GM23338 (cell line): ENCODE results near the gene IFNLR1. TPM values are rescaled to one million over a fixed set of nuclear protein-coding genes. Genes with fewer than 3 reads are reported as not detected.

Experiments
- ATAC-seq: fragments of 200-7000 bp; cut with Tn5 transposase; 3 replicates; pipeline ENCODE4 v1.9.1; 2020
- DNase-seq: peaks from one replicate; pipeline ENCODE4 v3.0.0-alpha.2; 2015; ENCODE audit warnings: low spot score
- H2AFZ ChIP-seq: fragments of 200-600 bp; sonication (generic); 2 replicates; pipeline ENCODE4 v1.8.0; 2016; ENCODE audit warnings: antibody characterized with exemption, mild to moderate bottlenecking, moderate library complexity
- H3F3A ChIP-seq: fragments of 200-600 bp; sonication (generic); replicated peaks from 2 replicates; pipeline ENCODE4 v1.8.0; 2017; ENCODE audit warnings: antibody characterized with exemption, mixed run types, low read depth
- H3K27ac ChIP-seq: fragments of 200-600 bp; sonication (generic); 2 replicates; pipeline ENCODE4 v1.6.1; 2016; ENCODE audit warnings: low read depth
- H3K27me3 ChIP-seq: fragments of 200-600 bp; sonication (generic); 2 replicates; pipeline ENCODE4 v1.8.0; 2016; ENCODE audit warnings: mild to moderate bottlenecking, mixed run types, moderate library complexity; ENCODE audit not compliant: insufficient read depth
- H3K36me3 ChIP-seq: fragments of 200-600 bp; sonication (generic); 2 replicates; pipeline ENCODE4 v1.8.0; 2016; ENCODE audit warnings: mild to moderate bottlenecking; ENCODE audit not compliant: insufficient read depth
- H3K4me1 ChIP-seq: fragments of 200-600 bp; sonication (generic); 2 replicates; pipeline ENCODE4 v1.8.0; 2016; ENCODE audit warnings: mild to moderate bottlenecking, moderate library complexity; ENCODE audit not compliant: insufficient read depth
- H3K4me2 ChIP-seq: fragments of 200-600 bp; sonication (generic); 2 replicates; pipeline ENCODE4 v1.7.1; 2017; ENCODE audit warnings: mixed run types
- H3K4me3 ChIP-seq: fragments of 200-600 bp; sonication (generic); 2 replicates; pipeline ENCODE4 v1.6.1; 2016; ENCODE audit warnings: mixed run types
- H3K79me2 ChIP-seq: fragments of 200-600 bp; sonication (generic); replicated peaks from 2 replicates; pipeline ENCODE4 v1.8.0; 2017; ENCODE audit warnings: mild to moderate bottlenecking; ENCODE audit not compliant: insufficient read depth
- H3K9me2 ChIP-seq: fragments of 200-600 bp; sonication (generic); 2 replicates; pipeline ENCODE4 v1.8.0; 2017; ENCODE audit not compliant: insufficient read depth
- H4K20me1 ChIP-seq: fragments of 200-600 bp; sonication (generic); replicated peaks from 2 replicates; pipeline ENCODE4 v1.8.0; 2017; ENCODE audit warnings: mild to moderate bottlenecking; ENCODE audit not compliant: insufficient read depth
- H3K27ac Mint-ChIP-seq: 2 replicates; pipeline ENCODE4 v1.8.0; 2020; ENCODE audit warnings: inconsistent platforms, mild to moderate bottlenecking, moderate library complexity, mixed read lengths
- H3K27me3 Mint-ChIP-seq: 3 replicates; pipeline ENCODE4 v1.8.0; 2022; ENCODE audit warnings: low read depth, mild to moderate bottlenecking, moderate library complexity, mixed read lengths, inconsistent platforms; ENCODE audit not compliant: insufficient read depth, poor library complexity
- H3K36me3 Mint-ChIP-seq: 3 replicates; pipeline ENCODE4 v1.8.0; 2021; ENCODE audit warnings: low read depth, mild to moderate bottlenecking, inconsistent platforms, moderate library complexity, mixed read lengths
- H3K4me1 Mint-ChIP-seq: 3 replicates; pipeline ENCODE4 v1.8.0; 2020; ENCODE audit warnings: mild to moderate bottlenecking, inconsistent platforms, mixed read lengths
- H3K4me3 Mint-ChIP-seq: 3 replicates; pipeline ENCODE4 v1.8.0; 2021; ENCODE audit warnings: moderate library complexity, mild to moderate bottlenecking, inconsistent platforms, mixed read lengths
- H3K9me3 Mint-ChIP-seq: 3 replicates; pipeline ENCODE4 v1.8.0; 2020; ENCODE audit warnings: moderate library complexity, mild to moderate bottlenecking, inconsistent platforms, mixed read lengths
- CREB1 ChIP-seq: fragments of 250-450 bp; sonication (Bioruptor Pico); IDR thresholded peaks from 2 replicates; pipeline ENCODE4 v1.5.0; 2020; ENCODE audit warnings: low read depth, mild to moderate bottlenecking, moderate library complexity
- CTCF ChIP-seq, 2 experiments: fragments of 200-600 bp in 1 of 2; sonication (generic) in 1 of 2; conservative IDR thresholded peaks; 2 replicates each; pipeline versions ENCODE4 v1.5.1 to v1.6.1; 2016 to 2017; ENCODE audit warnings: antibody characterized with exemption in 2 of 2, low read depth in 2 of 2, mild to moderate bottlenecking in 2 of 2, moderate library complexity in 1 of 2
- EZH2 ChIP-seq: fragments of 200-600 bp; sonication (generic); IDR thresholded peaks from one replicate; pipeline ENCODE4 v1.8.0; 2017; ENCODE audit warnings: antibody characterized with exemption, mild to moderate bottlenecking, low read depth; ENCODE audit not compliant: unreplicated experiment
- EZH2phosphoT487 ChIP-seq: fragments of 200-600 bp; sonication (generic); IDR thresholded peaks from one replicate; pipeline ENCODE4 v1.8.1; 2018; ENCODE audit warnings: antibody characterized with exemption; ENCODE audit not compliant: unreplicated experiment
- NANOG ChIP-seq: IDR thresholded peaks from 2 replicates; pipeline ENCODE4 v1.6.1; 2016; ENCODE audit warnings: antibody characterized with exemption, borderline replicate concordance
- ZNF114 ChIP-seq: fragments of 250-450 bp; sonication (Bioruptor Pico); IDR thresholded peaks from 2 replicates; pipeline ENCODE4 v1.5.0; 2020; ENCODE audit warnings: mild to moderate bottlenecking, moderate library complexity
- ZNF331 ChIP-seq: fragments of 250-450 bp; sonication (Bioruptor Pico); IDR thresholded peaks from 2 replicates; pipeline ENCODE4 v1.5.0; 2020; ENCODE audit warnings: low read depth, mild to moderate bottlenecking, moderate library complexity
- polyA plus RNA-seq: library from polyadenylated mRNA; unstranded; fragments of >200 nt; fragmentation: Nextera tagmentation; extraction: Ambion mirVana; gene quantifications from 2 replicates; pipeline ENCODE4 v1.2.1, GENCODE V29; 2016
- total RNA-seq: library from RNA; depleted of rRNA; stranded (reverse); fragments of >200 nt; shearing (Covaris generic); gene quantifications from 2 replicates; pipeline ENCODE4 v1.2.3, GENCODE V29; 2014
- TF ChIP-seq, protein P1 (sequence below): IDR thresholded peaks from 2 replicates; pipeline ENCODE4 v1.6.1; 2016; ENCODE audit warnings: antibody characterized with exemption
- TF ChIP-seq, protein P2 (sequence below): fragments of 250-450 bp; sonication (Bioruptor Pico); IDR thresholded peaks from 2 replicates; pipeline ENCODE4 v1.5.0; 2020; ENCODE audit warnings: mild to moderate bottlenecking, moderate library complexity

Gene IFNLR1
- total and polyA plus RNA-seq, 2 experiments from 2014 or later = 4.2 to 6.2 TPM

DNA sequence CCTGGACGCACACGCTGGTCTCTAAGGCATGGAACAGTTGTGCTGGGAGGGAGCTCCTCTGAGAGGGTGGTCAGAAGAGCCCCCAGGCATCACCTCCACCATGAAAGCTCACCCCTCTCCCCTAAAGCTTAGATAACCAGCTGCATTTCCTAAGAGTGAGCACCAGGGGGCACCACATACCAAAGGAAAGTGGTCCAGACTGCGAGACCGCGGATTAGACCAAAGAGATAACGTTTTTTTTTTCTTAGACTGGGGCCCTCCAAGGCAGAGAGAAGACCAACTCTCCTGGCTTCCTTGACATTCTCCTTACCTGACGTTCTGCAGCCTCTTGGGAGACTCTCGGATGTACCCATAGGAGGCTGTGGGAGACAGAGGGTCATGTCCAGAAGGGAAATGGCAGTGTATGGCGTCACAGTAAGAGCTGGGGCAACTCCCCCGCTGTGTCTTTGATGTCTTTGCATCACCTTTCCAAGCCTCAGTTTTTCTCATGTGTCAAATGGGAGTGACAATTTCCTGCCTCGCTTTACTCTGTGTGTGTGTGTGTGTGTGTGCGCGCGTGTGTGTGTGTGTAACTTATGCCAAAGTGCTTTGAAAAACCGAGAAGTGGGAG is 12.3 kb upstream of the IFNLR1 start:
- Mint-ChIP-seq H3K4me3 (no peak overlapping the region), H3K9me3 (no peaks in the 10 kb centered on the region), H3K4me1 (peaks cover 9% of the 10 kb centered on the region), H3K27me3 (no peaks in the 10 kb centered on the region), H3K27ac (no peak overlapping the region), H3K36me3 (no peaks in the 10 kb centered on the region)
- no peaks in the 10 kb centered on the region for H3F3A ChIP-seq
- H3K9me2 ChIP-seq = no peaks in the 10 kb centered on the region
- no peak overlapping the region; the same call in 1 of the 2 replicates for H2AFZ ChIP-seq
- H3K36me3 ChIP-seq = no peaks in the 10 kb centered on the region
- H3K27ac ChIP-seq = no peak overlapping the region
- H3K4me1 ChIP-seq = no peaks in the 10 kb centered on the region
- no peaks in the 10 kb centered on the region for H4K20me1 ChIP-seq
- peak; percentile 69 for ATAC-seq
- H3K79me2 ChIP-seq = no peaks in the 10 kb centered on the region
- peak; percentile 86 for DNase-seq
- peak overlapping the region; percentile 62; the same call in 1 of the 2 replicates for H3K4me2 ChIP-seq
- TF ChIP-seq ZNF114 (CRISPR knock-in tag) (no peak), CREB1 (no peak), EZH2phosphoT487 (no peak), ZNF331 (CRISPR knock-in tag) (no peak), EZH2 (no peak), CTCF (conservative IDR thresholded peaks at IDR 0.05; ENCODE audit: low read depth in 2 of 2) (peak; percentile 94 to 96), NANOG (no peak)
- TF ChIP-seq, protein P1, sequence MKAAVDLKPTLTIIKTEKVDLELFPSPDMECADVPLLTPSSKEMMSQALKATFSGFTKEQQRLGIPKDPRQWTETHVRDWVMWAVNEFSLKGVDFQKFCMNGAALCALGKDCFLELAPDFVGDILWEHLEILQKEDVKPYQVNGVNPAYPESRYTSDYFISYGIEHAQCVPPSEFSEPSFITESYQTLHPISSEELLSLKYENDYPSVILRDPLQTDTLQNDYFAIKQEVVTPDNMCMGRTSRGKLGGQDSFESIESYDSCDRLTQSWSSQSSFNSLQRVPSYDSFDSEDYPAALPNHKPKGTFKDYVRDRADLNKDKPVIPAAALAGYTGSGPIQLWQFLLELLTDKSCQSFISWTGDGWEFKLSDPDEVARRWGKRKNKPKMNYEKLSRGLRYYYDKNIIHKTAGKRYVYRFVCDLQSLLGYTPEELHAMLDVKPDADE = no peak
- TF ChIP-seq, protein P2, sequence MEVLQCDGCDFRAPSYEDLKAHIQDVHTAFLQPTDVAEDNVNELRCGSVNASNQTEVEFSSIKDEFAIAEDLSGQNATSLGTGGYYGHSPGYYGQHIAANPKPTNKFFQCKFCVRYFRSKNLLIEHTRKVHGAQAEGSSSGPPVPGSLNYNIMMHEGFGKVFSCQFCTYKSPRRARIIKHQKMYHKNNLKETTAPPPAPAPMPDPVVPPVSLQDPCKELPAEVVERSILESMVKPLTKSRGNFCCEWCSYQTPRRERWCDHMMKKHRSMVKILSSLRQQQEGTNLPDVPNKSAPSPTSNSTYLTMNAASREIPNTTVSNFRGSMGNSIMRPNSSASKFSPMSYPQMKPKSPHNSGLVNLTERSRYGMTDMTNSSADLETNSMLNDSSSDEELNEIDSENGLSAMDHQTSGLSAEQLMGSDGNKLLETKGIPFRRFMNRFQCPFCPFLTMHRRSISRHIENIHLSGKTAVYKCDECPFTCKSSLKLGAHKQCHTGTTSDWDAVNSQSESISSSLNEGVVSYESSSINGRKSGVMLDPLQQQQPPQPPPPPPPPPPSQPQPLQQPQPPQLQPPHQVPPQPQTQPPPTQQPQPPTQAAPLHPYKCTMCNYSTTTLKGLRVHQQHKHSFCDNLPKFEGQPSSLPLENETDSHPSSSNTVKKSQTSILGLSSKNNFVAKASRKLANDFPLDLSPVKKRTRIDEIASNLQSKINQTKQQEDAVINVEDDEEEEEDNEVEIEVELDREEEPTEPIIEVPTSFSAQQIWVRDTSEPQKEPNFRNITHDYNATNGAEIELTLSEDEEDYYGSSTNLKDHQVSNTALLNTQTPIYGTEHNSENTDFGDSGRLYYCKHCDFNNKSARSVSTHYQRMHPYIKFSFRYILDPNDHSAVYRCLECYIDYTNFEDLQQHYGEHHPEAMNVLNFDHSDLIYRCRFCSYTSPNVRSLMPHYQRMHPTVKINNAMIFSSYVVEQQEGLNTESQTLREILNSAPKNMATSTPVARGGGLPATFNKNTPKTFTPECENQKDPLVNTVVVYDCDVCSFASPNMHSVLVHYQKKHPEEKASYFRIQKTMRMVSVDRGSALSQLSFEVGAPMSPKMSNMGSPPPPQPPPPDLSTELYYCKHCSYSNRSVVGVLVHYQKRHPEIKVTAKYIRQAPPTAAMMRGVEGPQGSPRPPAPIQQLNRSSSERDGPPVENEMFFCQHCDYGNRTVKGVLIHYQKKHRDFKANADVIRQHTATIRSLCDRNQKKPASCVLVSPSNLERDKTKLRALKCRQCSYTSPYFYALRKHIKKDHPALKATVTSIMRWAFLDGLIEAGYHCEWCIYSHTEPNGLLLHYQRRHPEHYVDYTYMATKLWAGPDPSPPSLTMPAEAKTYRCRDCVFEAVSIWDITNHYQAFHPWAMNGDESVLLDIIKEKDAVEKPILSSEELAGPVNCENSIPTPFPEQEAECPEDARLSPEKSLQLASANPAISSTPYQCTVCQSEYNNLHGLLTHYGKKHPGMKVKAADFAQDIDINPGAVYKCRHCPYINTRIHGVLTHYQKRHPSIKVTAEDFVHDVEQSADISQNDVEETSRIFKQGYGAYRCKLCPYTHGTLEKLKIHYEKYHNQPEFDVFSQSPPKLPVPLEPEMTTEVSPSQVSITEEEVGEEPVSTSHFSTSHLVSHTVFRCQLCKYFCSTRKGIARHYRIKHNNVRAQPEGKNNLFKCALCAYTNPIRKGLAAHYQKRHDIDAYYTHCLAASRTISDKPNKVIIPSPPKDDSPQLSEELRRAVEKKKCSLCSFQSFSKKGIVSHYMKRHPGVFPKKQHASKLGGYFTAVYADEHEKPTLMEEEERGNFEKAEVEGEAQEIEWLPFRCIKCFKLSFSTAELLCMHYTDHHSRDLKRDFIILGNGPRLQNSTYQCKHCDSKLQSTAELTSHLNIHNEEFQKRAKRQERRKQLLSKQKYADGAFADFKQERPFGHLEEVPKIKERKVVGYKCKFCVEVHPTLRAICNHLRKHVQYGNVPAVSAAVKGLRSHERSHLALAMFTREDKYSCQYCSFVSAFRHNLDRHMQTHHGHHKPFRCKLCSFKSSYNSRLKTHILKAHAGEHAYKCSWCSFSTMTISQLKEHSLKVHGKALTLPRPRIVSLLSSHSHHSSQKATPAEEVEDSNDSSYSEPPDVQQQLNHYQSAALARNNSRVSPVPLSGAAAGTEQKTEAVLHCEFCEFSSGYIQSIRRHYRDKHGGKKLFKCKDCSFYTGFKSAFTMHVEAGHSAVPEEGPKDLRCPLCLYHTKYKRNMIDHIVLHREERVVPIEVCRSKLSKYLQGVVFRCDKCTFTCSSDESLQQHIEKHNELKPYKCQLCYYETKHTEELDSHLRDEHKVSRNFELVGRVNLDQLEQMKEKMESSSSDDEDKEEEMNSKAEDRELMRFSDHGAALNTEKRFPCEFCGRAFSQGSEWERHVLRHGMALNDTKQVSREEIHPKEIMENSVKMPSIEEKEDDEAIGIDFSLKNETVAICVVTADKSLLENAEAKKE (CRISPR knock-in tag) = no peak
- no peaks in the 10 kb centered on the region for H3K27me3 ChIP-seq
- no peak overlapping the region for H3K4me3 ChIP-seq
